ENCODE measurements around the gene MLPH. TPM values are rescaled to one million over a fixed set of nuclear protein-coding genes. Genes with fewer than 3 reads are reported as not detected.

Gene MLPH
- total RNA-seq, 1 donor from 2014 or later = not detected

DNA sequence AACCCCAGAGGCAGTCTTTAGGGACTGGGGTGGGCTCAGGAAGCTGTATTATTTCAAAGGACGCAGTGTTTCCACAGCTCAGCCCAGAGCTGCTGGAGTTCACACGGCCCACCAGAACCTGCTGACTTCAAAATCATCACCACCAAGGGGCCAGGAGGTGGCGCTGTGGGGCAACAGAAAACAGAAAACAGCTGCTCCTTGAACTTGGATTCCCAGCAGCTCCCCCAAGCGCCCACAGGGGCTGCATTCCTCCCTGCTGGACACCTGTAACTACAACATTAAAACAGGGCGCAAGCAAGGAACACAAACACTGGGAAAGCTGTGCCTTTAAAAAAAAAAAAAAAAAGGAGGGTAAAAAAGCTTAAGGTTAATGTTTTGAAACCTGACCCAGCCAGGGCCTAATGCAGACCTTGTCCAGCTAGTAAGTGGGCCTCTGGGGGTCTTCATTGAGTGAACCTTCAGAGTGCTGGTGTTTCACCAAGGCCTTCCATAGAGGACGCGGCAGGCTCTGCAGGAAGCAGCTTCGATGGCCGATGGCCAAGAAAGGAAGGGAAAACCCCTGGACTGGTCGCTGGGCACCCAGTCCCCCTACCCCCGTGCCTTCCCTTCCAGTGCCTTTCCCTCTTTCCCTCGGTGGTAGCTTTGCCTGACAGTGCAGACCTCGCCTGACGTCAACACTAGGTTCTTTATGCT, 25.9 kb downstream of the MLPH start:
- no peaks in the 10 kb centered on the region for H3K9me3 ChIP-seq (ENCODE audit: low read depth)
- H3K4me3 ChIP-seq = no peak overlapping the region
- H3K4me2 ChIP-seq = no peak overlapping the region
- peaks cover 4% of the 10 kb centered on the region for H4K20me1 ChIP-seq (ENCODE audit: low read depth)
- no peaks in the 10 kb centered on the region for H3K79me2 ChIP-seq (ENCODE audit: low read depth)
- H2AFZ ChIP-seq (replicated peaks) = no peak overlapping the region
- H3K9ac ChIP-seq = no peak overlapping the region
- DNase-seq (ENCODE audit: low spot score) = peak; percentile 74
- Mint-ChIP-seq H3K9me3 (no peaks in the 10 kb centered on the region), H3K4me3 (peak overlapping the region; percentile 53), H3K36me3 (no peaks in the 10 kb centered on the region), H3K27me3 (ENCODE audit: insufficient read depth, low read depth) (peaks cover 13% of the 10 kb centered on the region), H3K4me1 (peaks cover 23% of the 10 kb centered on the region), H3K27ac (peak overlapping the region; percentile 74)
- no peak overlapping the region for H3K27ac ChIP-seq
- no peaks in the 10 kb centered on the region for H3K27me3 ChIP-seq
- H3K36me3 ChIP-seq = no peaks in the 10 kb centered on the region
- H3K4me1 ChIP-seq = no peaks in the 10 kb centered on the region
- TF ChIP-seq, protein P1, sequence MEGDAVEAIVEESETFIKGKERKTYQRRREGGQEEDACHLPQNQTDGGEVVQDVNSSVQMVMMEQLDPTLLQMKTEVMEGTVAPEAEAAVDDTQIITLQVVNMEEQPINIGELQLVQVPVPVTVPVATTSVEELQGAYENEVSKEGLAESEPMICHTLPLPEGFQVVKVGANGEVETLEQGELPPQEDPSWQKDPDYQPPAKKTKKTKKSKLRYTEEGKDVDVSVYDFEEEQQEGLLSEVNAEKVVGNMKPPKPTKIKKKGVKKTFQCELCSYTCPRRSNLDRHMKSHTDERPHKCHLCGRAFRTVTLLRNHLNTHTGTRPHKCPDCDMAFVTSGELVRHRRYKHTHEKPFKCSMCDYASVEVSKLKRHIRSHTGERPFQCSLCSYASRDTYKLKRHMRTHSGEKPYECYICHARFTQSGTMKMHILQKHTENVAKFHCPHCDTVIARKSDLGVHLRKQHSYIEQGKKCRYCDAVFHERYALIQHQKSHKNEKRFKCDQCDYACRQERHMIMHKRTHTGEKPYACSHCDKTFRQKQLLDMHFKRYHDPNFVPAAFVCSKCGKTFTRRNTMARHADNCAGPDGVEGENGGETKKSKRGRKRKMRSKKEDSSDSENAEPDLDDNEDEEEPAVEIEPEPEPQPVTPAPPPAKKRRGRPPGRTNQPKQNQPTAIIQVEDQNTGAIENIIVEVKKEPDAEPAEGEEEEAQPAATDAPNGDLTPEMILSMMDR (IDR thresholded peaks at IDR 0.05) = peak; percentile 91
- no peak for TF ChIP-seq EZH2 (IDR thresholded peaks at IDR 0.05)
- no peaks in the 10 kb centered on the region for H3F3A ChIP-seq (ENCODE audit: low read depth)

DNA sequence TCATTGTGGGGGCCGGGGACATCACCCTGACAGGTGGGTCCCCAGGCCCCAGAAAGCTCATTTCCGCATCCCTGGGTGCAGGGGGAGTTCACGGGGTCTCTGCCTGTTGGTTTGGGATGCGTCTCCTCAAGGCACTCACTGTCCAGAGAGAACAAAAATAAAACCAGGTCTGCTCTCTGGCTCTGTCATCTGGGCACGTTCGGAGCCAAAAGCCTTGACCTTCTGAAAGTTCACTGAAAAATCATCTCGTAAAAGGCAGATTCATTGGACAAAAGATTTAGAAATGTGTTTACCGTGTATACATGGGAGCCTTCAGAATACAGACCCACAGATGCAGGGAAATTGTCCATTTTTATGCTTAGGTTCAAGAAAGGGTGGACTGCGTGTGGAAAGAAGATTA, 26.6 kb downstream of the MLPH start:
- Histone ChIP-seq H3K27me3 (no peaks in the 10 kb centered on the region), H3K79me2 (ENCODE audit: low read depth) (no peaks in the 10 kb centered on the region), H2AFZ (replicated peaks) (no peak overlapping the region), H3K4me2 (no peak overlapping the region), H3K9me3 (ENCODE audit: low read depth) (no peaks in the 10 kb centered on the region), H3F3A (ENCODE audit: low read depth) (no peaks in the 10 kb centered on the region), H3K27ac (no peak overlapping the region), H3K9ac (no peak overlapping the region), H3K4me3 (no peak overlapping the region), H3K4me1 (no peaks in the 10 kb centered on the region), H4K20me1 (ENCODE audit: low read depth) (peaks cover 4% of the 10 kb centered on the region), H3K36me3 (no peaks in the 10 kb centered on the region)
- TF ChIP-seq EZH2phosphoT487 (IDR thresholded peaks at IDR 0.05) (no peak), EZH2 (IDR thresholded peaks at IDR 0.05) (no peak)
- TF ChIP-seq, protein P1 (IDR thresholded peaks at IDR 0.05) = no peak
- DNase-seq (ENCODE audit: low spot score) = no peak
- H3K36me3 Mint-ChIP-seq = no peaks in the 10 kb centered on the region
- peaks cover 8% of the 10 kb centered on the region for H3K27me3 Mint-ChIP-seq (ENCODE audit: insufficient read depth, low read depth)
- peaks cover 20% of the 10 kb centered on the region for H3K4me1 Mint-ChIP-seq
- H3K27ac Mint-ChIP-seq = no peak overlapping the region
- H3K4me3 Mint-ChIP-seq = no peak overlapping the region
- H3K9me3 Mint-ChIP-seq = no peaks in the 10 kb centered on the region

DNA sequence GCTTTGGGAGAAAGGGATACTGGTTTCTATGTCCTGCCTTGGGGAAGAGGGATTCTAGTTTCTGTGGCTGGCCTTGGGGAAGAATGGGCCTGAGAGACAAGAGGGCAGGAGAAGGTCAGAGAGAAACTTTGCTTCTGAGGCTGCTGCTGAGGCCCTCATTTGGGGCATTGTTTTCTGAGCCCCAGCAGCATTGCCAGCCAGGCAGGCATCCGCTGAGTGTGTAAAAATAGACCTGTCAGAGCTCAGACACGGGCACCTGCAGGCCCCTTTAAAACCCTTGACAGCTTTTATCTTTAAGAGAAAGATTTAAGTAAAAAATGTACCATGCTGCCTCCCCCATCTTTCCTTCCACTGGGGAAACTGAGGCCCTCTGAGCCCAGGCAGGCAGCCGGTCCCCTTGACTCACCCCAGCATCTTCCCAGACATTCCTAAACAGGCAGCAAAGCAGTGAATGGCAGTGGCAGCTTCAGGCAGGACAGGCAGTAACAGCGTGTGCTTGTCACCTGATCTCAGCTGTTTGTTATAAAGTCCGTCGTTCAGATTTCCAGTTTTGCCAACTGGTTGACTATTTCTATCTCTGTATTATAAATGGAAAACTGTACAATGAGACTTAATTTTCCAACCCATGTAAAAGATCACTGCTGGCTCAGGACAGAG, 27.6 kb downstream of the MLPH start:
- Histone ChIP-seq H3F3A (ENCODE audit: low read depth) (no peaks in the 10 kb centered on the region), H3K79me2 (ENCODE audit: low read depth) (no peaks in the 10 kb centered on the region), H2AFZ (replicated peaks) (no peak overlapping the region), H3K4me2 (no peak overlapping the region), H4K20me1 (ENCODE audit: low read depth) (peaks cover 4% of the 10 kb centered on the region), H3K9me3 (ENCODE audit: low read depth) (no peaks in the 10 kb centered on the region), H3K4me1 (no peaks in the 10 kb centered on the region), H3K36me3 (no peaks in the 10 kb centered on the region), H3K27ac (no peak overlapping the region), H3K4me3 (no peak overlapping the region), H3K27me3 (no peaks in the 10 kb centered on the region), H3K9ac (no peak overlapping the region)
- no peaks in the 10 kb centered on the region for H3K36me3 Mint-ChIP-seq
- H3K4me1 Mint-ChIP-seq = peaks cover 16% of the 10 kb centered on the region
- peaks cover 11% of the 10 kb centered on the region for H3K27me3 Mint-ChIP-seq (ENCODE audit: insufficient read depth, low read depth)
- no peak overlapping the region for H3K4me3 Mint-ChIP-seq
- no peak for TF ChIP-seq EZH2phosphoT487 (IDR thresholded peaks at IDR 0.05)
- TF ChIP-seq, protein P1 (IDR thresholded peaks at IDR 0.05) = no peak
- TF ChIP-seq EZH2 (IDR thresholded peaks at IDR 0.05) = no peak
- no peaks in the 10 kb centered on the region for H3K9me3 Mint-ChIP-seq
- DNase-seq (ENCODE audit: low spot score) = no peak
- peak overlapping the region; percentile 64 for H3K27ac Mint-ChIP-seq

Data from neural progenitor cell (in vitro differentiated cells).